Cerebellar nuclear complex (tissue), 1 donor: Measurements from ENCODE around the gene FERMT3.
"Not testable (repeated sequence)": the region's sequence is repeated elsewhere in the genome, so short reads cannot be mapped to it uniquely, and the experiment has no call there.

Experiments used
- DNase-seq, 2 experiments: peaks; one replicate each; lab custom pipeline; 2025; lab: John Stamatoyannopoulos, UW

FERMT3 gene

GRCh38 chr11:64206457-64207255, at the start of gene FERMT3:
FERMT3 (plus strand) TSS chr11:64206721; CDS start chr11:64207365, 644 bp downstream.
- DNase-seq: no peak

DNA sequence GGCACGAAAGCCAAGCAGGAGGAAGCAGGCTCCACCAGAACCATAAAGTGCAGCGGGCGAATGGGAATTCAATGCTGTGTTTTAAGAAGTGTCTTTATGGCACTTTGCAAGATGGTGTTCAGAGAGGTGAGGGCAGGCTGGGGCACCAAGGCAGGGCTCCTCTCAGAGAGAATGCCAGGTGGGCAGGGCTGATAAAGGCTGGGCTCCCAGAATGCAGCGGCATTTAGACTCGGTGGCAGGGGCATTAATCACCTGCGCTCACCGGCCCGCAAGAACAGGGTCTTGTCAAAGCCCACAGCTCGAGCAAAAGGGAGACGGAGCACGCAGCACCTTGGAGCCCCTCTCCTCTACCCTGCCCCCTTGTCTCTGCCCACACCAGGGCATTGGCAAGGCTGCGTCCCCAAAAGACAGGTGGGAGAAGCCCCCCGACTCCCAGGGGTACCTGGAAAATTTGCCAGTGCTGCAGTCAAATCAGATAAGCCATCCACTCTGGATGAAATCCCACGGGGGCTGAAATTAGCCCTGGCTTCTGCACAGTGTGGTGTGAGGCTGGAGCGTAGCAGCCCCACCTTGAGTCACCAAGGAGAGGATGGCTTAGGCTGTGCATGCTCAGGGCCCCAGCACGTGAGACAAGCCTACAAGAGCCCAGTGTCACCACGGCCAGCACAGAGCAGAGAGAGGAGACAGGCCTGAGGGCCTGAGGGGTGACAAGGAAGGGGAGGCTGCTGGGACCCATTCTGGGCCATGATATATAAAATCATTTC, 48.7 kb upstream of the FERMT3 start:
- no peak for DNase-seq

GRCh38 chr11:64161037-64161436, 45.5 kb upstream of the FERMT3 start:
- no peak for DNase-seq

- DNase-seq: not testable (repeated sequence)
These were observed 43.8 kb upstream of the FERMT3 start for GRCh38 chr11:64162769-64163168.

- no peak for DNase-seq
These were observed 42.6 kb upstream of the FERMT3 start for GRCh38 chr11:64163951-64164350.

- no peak for DNase-seq
These were observed 41.9 kb upstream of the FERMT3 start for GRCh38 chr11:64164392-64165312.

- DNase-seq: no peak
These were observed 41.1 kb upstream of the FERMT3 start for GRCh38 chr11:64165481-64165841.

DNA sequence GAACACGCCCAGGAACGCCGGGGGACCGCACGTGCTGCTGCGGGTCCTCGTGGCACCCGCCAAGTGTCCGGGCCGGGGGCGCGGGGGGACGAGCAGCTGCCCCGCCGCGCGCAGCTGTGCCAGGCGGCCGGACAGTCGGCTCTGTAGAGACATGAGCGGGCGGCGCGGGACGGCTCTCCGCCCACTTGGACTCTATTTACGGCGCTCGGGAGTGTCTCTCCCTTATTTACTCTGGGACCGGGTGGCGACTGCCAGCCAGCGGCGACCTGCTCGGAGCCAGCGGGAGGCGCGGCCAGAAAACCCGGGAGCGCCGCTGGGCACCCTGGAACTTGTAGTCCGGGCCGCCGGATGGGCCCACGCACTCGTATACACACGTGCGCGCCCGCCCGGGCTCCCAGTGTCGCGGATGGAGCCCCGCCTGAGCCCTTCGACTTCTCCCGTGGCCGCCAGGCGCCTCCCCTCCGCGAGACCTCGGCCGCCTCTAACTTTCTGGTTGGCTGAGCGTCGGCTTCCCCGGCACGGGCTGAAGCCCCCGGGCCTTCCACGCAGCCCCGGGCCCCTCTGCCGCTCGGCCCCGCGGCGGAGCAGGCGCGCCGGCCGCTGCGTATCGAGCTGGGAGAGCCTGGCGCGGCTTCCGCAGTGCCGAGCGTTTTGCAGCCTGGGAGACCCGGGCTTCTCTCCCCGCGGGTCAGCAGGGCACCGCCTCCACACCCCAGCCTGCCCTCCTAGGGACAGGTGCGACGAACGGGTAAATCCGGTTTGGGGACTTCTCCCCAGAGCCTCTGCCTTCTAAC, 40.5 kb upstream of the FERMT3 start, which contains the start of gene MACROD1:
TSS of gene MACROD1 (minus strand) at position 272 of the 794 bp plus-strand sequence. CDS start at position 153, 119 bp downstream.
- DNase-seq: peak in 1 of 2 experiments; percentile 6

- DNase-seq: no peak
These were observed 36.1 kb upstream of the FERMT3 start for GRCh38 chr11:64170419-64170818.

- no peak for DNase-seq
These were observed 32.7 kb upstream of the FERMT3 start for GRCh38 chr11:64173616-64174355.

- DNase-seq: no peak
These were observed 29.8 kb upstream of the FERMT3 start for GRCh38 chr11:64176751-64177150.

GRCh38 chr11:64178203-64178602, 28.3 kb upstream of the FERMT3 start:
- no peak for DNase-seq

GRCh38 chr11:64178951-64179639, 27.4 kb upstream of the FERMT3 start:
- DNase-seq: no peak

- DNase-seq: no peak
These were observed 25.6 kb upstream of the FERMT3 start for GRCh38 chr11:64180891-64181290.

DNA sequence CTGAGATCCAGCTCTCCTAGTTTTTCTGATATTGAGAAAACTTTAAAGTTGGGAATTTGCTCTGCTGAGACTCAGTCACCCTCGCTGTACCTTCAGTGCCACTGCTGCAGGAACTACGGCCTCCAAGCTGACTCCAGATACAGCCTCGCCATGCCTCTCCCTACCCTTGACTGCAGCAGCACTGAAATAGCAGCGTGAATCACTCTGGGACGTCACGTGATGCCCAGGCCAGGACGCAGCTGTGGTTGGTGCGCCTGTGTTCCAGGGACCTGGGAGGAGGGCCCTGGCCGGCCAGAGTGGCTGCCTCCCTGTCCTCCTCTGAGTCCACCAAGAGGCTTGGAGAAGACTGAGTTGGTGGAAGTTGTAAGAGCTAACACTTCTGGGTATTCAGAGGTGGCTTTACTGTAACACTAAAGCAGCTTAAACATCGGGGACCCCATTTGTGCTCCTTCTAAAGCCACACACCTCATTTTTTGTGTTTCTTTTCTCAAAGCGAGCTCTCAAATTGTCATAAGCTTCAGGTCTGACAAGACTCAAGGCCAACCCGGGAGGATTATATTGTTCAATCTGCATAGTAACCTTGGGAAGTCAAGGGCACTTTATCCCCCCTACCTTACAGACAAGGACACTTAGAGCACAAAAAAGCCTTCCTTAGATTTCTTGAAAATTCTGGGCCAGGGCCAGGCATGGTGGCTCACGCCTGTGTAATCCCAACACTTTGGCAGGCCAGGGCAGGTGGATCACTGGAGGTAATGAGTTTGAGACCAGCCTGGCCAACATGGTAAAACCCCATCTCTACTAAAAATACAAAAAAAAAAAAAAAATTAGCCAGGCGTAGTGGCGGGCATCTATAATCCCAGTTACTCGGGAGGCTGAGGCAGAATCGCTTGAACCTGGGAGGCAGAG, 24.8 kb upstream of the FERMT3 start:
- peak in 1 of 2 experiments; percentile 49 for DNase-seq

DNA sequence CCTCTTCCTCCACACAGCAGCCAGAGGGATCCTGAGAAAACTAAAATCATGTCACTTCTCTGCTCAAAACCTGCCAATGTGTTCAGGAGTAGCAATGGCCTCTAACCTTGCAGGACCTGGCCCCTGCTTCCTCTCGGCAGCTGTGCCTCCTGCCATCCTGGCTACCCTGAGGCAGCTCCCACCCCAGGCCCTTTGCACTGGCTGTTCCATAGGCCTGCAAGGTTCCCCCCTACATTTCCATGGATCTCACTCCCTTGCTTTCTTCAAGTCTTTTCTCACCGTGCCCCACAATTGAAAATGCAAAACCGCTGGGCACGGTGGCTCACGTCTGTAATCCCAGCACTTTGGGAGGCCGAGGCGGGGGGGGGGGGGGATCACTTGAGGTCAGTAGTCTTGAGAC, 22.6 kb upstream of the FERMT3 start:
- no peak for DNase-seq

DNA sequence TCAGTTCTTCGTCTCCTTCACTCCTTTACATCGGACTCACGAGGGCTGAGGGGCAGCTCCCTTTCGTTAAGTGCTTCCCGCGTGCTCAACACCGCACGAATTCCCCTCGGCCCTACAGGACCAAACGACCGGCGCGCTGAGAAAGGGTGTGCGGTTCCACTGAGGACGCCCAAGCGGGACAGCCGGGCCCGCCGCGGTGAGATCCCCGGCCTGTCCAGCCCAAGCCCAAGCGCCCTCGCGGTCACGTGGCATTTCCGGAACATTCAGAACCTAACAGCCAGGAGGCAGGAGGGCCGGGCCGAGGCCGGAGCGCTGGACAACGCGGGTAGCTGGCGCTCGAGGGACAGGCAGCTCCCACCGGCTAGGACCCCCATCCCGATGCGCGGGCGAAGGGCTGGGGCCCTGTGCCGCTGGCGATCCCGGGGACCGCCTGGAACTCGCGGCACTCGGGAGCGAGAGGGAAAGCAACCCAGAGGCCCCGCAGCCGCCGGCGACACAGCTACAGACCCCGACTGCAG, 21.3 kb upstream of the FERMT3 start:
- DNase-seq: no peak

- DNase-seq: peak; percentile 99
These were observed 20.6 kb upstream of the FERMT3 start, which contains the start of gene STIP1 for GRCh38 chr11:64185693-64186491. STIP1 (plus strand) TSS chr11:64186171; CDS start chr11:64186262, 91 bp downstream.
